LNCaP clone FGC (cell line): ENCODE results near the gene DIAPH3.

Experiments used
- DNase-seq: peaks from one replicate; pipeline ENCODE4 v3.0.0-alpha.2; 2011; ENCODE audit warnings: low read depth
- H3K4me3 ChIP-seq: 2 replicates; pipeline ENCODE4 v1.5.1; 2011; ENCODE audit warnings: mild to moderate bottlenecking, low read depth, low read length, control low read depth
- CTCF ChIP-seq: IDR thresholded peaks from 2 replicates; pipeline ENCODE4 v1.5.1; 2012; ENCODE audit warnings: mild to moderate bottlenecking; ENCODE audit not compliant: control insufficient read depth, insufficient read depth; ENCODE audit errors: extremely low read depth

The DIAPH3 gene

GRCh38 chr13:59700281-59700680 is 463.4 kb downstream of the DIAPH3 start:
- no peak overlapping the region for H3K4me3 ChIP-seq
- no peak for TF ChIP-seq CTCF
- DNase-seq, result no peak

GRCh38 chr13:59696271-59696670 is 467.5 kb downstream of the DIAPH3 start:
- TF ChIP-seq CTCF, result no peak
- no peak overlapping the region for H3K4me3 ChIP-seq
- DNase-seq, result no peak

GRCh38 chr13:59691501-59692066 is 472.1 kb downstream of the DIAPH3 start:
- TF ChIP-seq CTCF, result no peak
- H3K4me3 ChIP-seq, result no peak overlapping the region
- no peak for DNase-seq

- TF ChIP-seq CTCF, result no peak
- DNase-seq, result no peak
- H3K4me3 ChIP-seq, result no peak overlapping the region
Measured at GRCh38 chr13:59690857-59691500, 472.7 kb downstream of the DIAPH3 start.

GRCh38 chr13:59689057-59689456 is 474.7 kb downstream of the DIAPH3 start:
- DNase-seq, result no peak
- H3K4me3 ChIP-seq, result no peak overlapping the region
- TF ChIP-seq CTCF, result no peak

GRCh38 chr13:59686798-59687394 is 476.8 kb downstream of the DIAPH3 start:
- no peak for TF ChIP-seq CTCF
- H3K4me3 ChIP-seq, result no peak overlapping the region
- DNase-seq, result no peak
